Esophagus squamous epithelium (tissue), 4 donors: Measurements from ENCODE around the gene GPHN.

Experiments used
- POLR2A ChIP-seq, 4 donors: fragments of 450-650 bp; IDR thresholded peaks; one replicate each; pipeline ENCODE4 v1.6.1; 2017; ENCODE audit warnings: antibody characterized with exemption in 4 of 4, mild to moderate bottlenecking in 4 of 4, moderate library complexity in 3 of 4
- TF ChIP-seq, protein P1 (sequence below), 6 experiments: fragments of 450-650 bp in 4 of 6; fragments of 200-600 bp in 2 of 6; sonication (generic) in 2 of 6; IDR thresholded peaks; one replicate each; pipeline ENCODE4 v1.5.1; 2016 to 2019; ENCODE audit warnings: antibody characterized with exemption in 6 of 6, mild to moderate bottlenecking in 4 of 6, moderate library complexity in 4 of 6

DNA sequence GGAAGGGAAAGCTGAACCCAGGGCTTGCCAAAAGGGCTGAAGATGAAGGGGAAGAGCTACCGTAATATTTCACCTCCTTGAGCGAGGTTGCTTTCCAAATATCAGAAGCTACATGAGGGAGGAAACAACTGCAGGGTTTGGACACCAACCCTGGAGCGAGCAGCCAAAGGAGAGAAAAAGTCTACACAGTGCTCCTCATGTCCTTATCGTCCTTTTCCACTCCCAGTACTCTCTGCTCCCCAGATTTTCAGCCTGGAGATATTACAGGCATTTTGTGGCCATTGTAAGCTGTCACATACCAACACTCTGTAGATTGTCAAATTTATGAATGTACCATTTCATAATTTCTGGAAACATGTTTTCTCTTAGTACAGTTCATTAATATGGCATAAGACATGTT lies 115.9 kb downstream of the GPHN start:
- TF ChIP-seq, protein P1, sequence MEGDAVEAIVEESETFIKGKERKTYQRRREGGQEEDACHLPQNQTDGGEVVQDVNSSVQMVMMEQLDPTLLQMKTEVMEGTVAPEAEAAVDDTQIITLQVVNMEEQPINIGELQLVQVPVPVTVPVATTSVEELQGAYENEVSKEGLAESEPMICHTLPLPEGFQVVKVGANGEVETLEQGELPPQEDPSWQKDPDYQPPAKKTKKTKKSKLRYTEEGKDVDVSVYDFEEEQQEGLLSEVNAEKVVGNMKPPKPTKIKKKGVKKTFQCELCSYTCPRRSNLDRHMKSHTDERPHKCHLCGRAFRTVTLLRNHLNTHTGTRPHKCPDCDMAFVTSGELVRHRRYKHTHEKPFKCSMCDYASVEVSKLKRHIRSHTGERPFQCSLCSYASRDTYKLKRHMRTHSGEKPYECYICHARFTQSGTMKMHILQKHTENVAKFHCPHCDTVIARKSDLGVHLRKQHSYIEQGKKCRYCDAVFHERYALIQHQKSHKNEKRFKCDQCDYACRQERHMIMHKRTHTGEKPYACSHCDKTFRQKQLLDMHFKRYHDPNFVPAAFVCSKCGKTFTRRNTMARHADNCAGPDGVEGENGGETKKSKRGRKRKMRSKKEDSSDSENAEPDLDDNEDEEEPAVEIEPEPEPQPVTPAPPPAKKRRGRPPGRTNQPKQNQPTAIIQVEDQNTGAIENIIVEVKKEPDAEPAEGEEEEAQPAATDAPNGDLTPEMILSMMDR (IDR thresholded peaks at IDR 0.05), result no peak
- TF ChIP-seq POLR2A (IDR thresholded peaks at IDR 0.05), result no peak
